Measurements from ENCODE around the gene TM9SF3. TPM values are rescaled to one million over a fixed set of nuclear protein-coding genes. Genes with fewer than 3 reads are reported as not detected.

The TM9SF3 gene
- total RNA-seq, 1 experiment from 2014 or later: 75.2 TPM

DNA sequence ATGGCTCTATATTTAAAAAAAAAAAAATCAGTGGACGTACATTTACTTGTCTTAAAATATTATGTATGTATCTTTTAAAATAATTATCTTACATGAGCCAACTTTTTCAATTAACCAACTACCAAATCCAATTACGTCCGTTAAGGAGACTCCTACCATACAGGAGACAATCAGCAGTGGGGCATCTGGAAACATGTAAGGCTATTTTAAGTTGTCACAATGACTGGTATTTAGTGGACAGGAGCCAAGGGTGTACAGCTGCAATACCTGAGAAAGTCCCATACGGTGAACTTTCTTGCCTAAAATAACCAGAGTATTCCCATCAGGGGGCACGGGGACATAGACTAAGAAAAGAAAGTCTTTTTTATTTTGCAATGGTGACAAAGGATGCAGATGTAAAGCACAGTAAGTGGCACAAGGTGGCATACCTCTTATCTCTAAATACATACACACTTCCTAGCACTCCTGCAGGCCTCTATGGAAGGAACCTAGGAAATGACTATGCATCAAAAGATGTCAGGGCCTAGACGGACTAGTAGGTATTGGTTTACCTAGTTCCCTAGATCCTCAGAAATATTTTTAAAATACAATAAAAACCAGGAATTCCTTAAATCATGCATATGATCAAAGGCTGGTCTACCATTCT lies 57.1 kb downstream of the TM9SF3 start:
- POLR2A ChIA-PET (ENCODE audit: unreplicated experiment): no interaction called here
- H3K36me3 ChIP-seq (ENCODE audit: low read depth): peaks cover 3% of the 10 kb centered on the region; the same call in 1 of the 2 replicates
- H3K79me2 ChIP-seq (ENCODE audit: low read depth): no peaks in the 10 kb centered on the region
- peaks cover 9% of the 10 kb centered on the region; the same call in 1 of the 2 replicates for H4K20me1 ChIP-seq (ENCODE audit: insufficient read depth)
- H3K9me3 ChIP-seq (ENCODE audit: insufficient read depth, low read depth): no peaks in the 10 kb centered on the region
- BruUV-seq (replicated peaks): no TSS peak
- TF ChIP-seq EZH2 (IDR thresholded peaks at IDR 0.05; ENCODE audit: low read depth): no peak
- TF ChIP-seq, protein P1, sequence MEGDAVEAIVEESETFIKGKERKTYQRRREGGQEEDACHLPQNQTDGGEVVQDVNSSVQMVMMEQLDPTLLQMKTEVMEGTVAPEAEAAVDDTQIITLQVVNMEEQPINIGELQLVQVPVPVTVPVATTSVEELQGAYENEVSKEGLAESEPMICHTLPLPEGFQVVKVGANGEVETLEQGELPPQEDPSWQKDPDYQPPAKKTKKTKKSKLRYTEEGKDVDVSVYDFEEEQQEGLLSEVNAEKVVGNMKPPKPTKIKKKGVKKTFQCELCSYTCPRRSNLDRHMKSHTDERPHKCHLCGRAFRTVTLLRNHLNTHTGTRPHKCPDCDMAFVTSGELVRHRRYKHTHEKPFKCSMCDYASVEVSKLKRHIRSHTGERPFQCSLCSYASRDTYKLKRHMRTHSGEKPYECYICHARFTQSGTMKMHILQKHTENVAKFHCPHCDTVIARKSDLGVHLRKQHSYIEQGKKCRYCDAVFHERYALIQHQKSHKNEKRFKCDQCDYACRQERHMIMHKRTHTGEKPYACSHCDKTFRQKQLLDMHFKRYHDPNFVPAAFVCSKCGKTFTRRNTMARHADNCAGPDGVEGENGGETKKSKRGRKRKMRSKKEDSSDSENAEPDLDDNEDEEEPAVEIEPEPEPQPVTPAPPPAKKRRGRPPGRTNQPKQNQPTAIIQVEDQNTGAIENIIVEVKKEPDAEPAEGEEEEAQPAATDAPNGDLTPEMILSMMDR (conservative IDR thresholded peaks at IDR 0.05): no peak
- intact Hi-C loops (cut with micrococcal nuclease; ENCODE audit: unreplicated experiment): loop anchor here (10.0 kb wide), 1 partner anchor 45 kb away; no protein-coding TSS in a partner anchor
- H2AFZ ChIP-seq: no peak overlapping the region
- H3F3A ChIP-seq (ENCODE audit: insufficient read depth, low read depth): no peaks in the 10 kb centered on the region; the same call in 1 of the 2 replicates
- H3K27me3 ChIP-seq (ENCODE audit: insufficient read depth, low read depth): no peaks in the 10 kb centered on the region
- H3K4me3 ChIP-seq: no peak overlapping the region
- no peak overlapping the region for H3K4me2 ChIP-seq
- CTCF ChIA-PET: no interaction called here
- no peaks in the 10 kb centered on the region for H3K4me1 ChIP-seq (replicated peaks; ENCODE audit: insufficient read depth)
- DNase-seq: no peak
- no peak overlapping the region for H3K27ac ChIP-seq
- no peaks in the 10 kb centered on the region for H3K9me2 ChIP-seq (ENCODE audit: insufficient read depth)

DNA sequence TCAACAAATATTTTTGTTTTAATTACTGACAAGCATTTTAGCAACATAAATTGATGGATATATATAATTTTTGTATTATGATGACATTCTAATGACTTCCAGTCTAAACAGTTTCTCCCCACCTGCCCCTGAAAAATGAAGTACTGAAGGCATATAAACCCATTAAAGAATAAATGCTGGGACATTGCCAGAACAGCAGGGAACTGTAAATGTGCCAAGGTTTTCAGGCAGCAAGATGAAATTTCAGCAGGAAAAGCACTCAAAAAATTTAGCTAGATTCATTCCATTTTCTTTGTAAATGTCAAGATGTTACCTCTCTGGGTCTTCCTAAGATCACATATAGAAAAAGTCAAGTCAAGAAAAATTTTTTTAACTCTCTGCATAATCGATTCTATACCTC lies 62.1 kb downstream of the TM9SF3 start:
- H2AFZ ChIP-seq: no peak overlapping the region
- H4K20me1 ChIP-seq (ENCODE audit: insufficient read depth): no peaks in the 10 kb centered on the region; the same call in 1 of the 2 replicates
- intact Hi-C loops (cut with micrococcal nuclease; ENCODE audit: unreplicated experiment): loop anchor here (10.0 kb wide), 1 partner anchor 50 kb away; no protein-coding TSS in a partner anchor
- H3K27me3 ChIP-seq (ENCODE audit: insufficient read depth, low read depth): no peaks in the 10 kb centered on the region
- ChIA-PET CTCF (no interaction called here), POLR2A (ENCODE audit: unreplicated experiment) (no interaction called here)
- TF ChIP-seq, protein P1 (conservative IDR thresholded peaks at IDR 0.05): no peak
- no peak for TF ChIP-seq EZH2 (IDR thresholded peaks at IDR 0.05; ENCODE audit: low read depth)
- peaks cover 15% of the 10 kb centered on the region; the same call in 1 of the 2 replicates for H3K36me3 ChIP-seq (ENCODE audit: low read depth)
- no peaks in the 10 kb centered on the region for H3K4me1 ChIP-seq (replicated peaks; ENCODE audit: insufficient read depth)
- no peak overlapping the region for H3K4me3 ChIP-seq
- H3K4me2 ChIP-seq: no peak overlapping the region
- H3K9me3 ChIP-seq (ENCODE audit: insufficient read depth, low read depth): no peaks in the 10 kb centered on the region
- H3K9me2 ChIP-seq (ENCODE audit: insufficient read depth): no peaks in the 10 kb centered on the region
- no TSS peak for BruUV-seq (replicated peaks)
- no peak for DNase-seq
- no peaks in the 10 kb centered on the region for H3F3A ChIP-seq (ENCODE audit: insufficient read depth, low read depth)
- no peaks in the 10 kb centered on the region for H3K79me2 ChIP-seq (ENCODE audit: low read depth)
- no peak overlapping the region for H3K27ac ChIP-seq

DNA sequence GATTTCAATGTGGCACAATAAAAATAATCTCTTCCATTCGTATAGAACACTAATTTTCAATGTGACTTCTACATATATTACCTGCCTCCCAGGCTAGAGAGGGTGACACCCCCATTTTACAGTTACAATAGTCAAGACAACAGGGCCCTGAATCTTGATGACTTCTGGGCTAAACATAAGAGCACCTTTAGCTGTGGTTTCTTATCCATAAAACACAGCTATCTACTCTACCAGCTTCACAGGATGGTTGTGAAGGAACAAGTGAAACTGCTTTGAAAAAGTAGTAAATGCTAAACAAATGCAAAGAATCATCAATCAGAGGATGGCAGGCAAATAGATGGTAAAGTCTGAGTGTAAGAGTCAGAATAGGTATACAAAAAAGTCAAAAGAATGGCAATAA lies 69.5 kb downstream of the TM9SF3 start:
- no peak for DNase-seq
- H3K4me1 ChIP-seq (replicated peaks; ENCODE audit: insufficient read depth): no peaks in the 10 kb centered on the region
- intact Hi-C loops (cut with micrococcal nuclease; ENCODE audit: unreplicated experiment): no loop called here
- BruUV-seq (replicated peaks): no TSS peak
- H3K27me3 ChIP-seq (ENCODE audit: insufficient read depth, low read depth): no peaks in the 10 kb centered on the region
- H3K9me3 ChIP-seq (ENCODE audit: insufficient read depth, low read depth): no peaks in the 10 kb centered on the region
- ChIA-PET POLR2A (ENCODE audit: unreplicated experiment) (no interaction called here), CTCF (no interaction called here)
- no peaks in the 10 kb centered on the region for H3K79me2 ChIP-seq (ENCODE audit: low read depth)
- no peak overlapping the region for H3K27ac ChIP-seq
- no peak overlapping the region for H3K4me3 ChIP-seq
- H3K4me2 ChIP-seq: no peak overlapping the region
- TF ChIP-seq, protein P1 (conservative IDR thresholded peaks at IDR 0.05): no peak
- TF ChIP-seq EZH2 (IDR thresholded peaks at IDR 0.05; ENCODE audit: low read depth): no peak
- H4K20me1 ChIP-seq (ENCODE audit: insufficient read depth): no peaks in the 10 kb centered on the region
- no peaks in the 10 kb centered on the region; the same call in 1 of the 2 replicates for H3F3A ChIP-seq (ENCODE audit: insufficient read depth, low read depth)
- H2AFZ ChIP-seq: no peak overlapping the region
- H3K36me3 ChIP-seq (ENCODE audit: low read depth): 0 out of 2 replicates have a peak, but pooled peaks cover 10% of the 10 kb centered on the region
- no peaks in the 10 kb centered on the region for H3K9me2 ChIP-seq (ENCODE audit: insufficient read depth)
